GM19452 (cell line): Measurements from ENCODE around the gene COG5.
"Not testable (repeated sequence)": the region's sequence is repeated elsewhere in the genome, so short reads cannot be mapped to it uniquely, and the experiment has no call there.

Experiments
- ATAC-seq: cut with Tn5 transposase; IDR thresholded peaks from one replicate; pipeline ENCODE4 v1.9.1; 2021; ENCODE audit not compliant: unreplicated experiment

Gene COG5

GRCh38 chr7:107286751-107287621 is 276.7 kb downstream of the COG5 start:
- ATAC-seq, result no peak

GRCh38 chr7:107284911-107285479 is 278.7 kb downstream of the COG5 start:
- no peak for ATAC-seq

DNA sequence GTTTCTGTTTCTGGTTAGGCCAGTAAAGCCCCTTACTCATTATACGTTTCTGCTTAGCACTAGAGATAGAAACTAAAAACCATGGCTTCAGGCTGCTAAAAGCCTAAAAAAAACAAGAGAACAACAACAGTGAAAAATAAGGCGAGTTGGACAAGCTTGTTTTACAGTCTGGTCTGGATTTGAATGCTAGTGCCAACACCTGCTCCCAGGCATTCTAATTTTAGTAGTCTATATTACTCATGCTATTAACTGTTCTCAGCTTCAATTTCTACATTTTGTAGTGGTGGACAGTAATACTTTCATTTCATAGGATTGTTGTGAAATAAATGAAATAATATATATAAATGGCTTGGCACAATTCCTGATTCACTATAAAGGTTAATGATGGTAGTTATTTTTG is 286.4 kb downstream of the COG5 start:
- no peak for ATAC-seq

- no peak for ATAC-seq
These were observed 287.4 kb downstream of the COG5 start for GRCh38 chr7:107276220-107276827.

GRCh38 chr7:107274506-107274905 is 289.2 kb downstream of the COG5 start:
- ATAC-seq, result no peak

DNA sequence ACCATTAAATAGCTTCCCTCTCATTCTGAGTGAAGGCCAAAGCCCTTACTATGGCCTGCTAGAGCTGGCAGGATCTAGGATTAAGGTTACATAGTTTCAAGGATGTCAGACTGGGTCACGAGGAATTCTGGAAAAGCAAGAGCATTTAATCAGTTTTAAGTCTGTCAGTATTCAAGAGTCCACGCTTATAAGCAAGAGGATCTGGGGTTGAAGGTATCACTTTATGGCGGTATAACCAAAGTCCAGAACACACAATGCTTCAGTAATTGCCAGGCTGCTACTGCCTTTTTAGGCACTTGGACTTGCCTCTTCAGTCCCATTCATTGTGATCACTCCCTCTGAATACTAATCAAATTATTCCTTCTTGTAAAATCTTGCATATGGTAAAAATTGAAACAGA is 293.9 kb downstream of the COG5 start:
- ATAC-seq, result no peak

DNA sequence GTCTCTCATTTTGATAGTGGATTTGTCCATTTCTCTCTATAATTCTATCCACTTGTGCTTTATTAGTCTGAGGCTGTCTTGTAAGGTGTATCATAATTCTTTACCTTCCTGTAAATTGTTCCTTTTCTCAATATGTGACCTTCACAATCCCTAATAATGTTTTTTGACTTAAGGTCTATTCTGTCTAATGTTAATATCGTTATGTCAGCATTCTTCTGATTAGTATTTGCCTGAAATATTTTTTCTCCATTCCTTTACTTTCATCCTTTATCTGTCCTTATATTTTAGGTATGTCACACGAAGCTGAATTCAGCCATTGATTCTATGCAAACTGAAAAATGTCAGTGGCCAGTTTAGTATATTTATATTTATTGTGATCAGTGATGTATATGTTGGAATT is 295.1 kb downstream of the COG5 start:
- ATAC-seq, result no peak

GRCh38 chr7:107267138-107267537 is 296.6 kb downstream of the COG5 start:
- ATAC-seq, result no peak

DNA sequence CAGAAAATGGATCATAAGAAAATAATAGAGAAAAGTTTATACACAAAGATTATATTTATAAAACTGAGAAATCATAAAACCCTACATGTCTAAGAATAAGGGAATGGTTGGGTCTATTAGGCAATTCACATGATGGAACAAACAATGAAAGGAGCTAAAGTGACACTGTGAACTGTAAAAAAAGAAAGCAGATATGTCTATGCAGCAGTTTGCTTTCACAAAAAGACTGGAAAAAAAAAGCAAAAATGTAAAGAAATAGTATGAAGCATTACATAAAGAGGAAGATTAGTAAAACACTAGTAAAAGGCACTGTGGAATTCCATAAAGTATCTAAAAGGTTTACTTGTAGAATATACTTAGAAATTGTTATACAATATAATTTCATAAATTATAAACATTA is 299.0 kb downstream of the COG5 start:
- ATAC-seq, result no peak

DNA sequence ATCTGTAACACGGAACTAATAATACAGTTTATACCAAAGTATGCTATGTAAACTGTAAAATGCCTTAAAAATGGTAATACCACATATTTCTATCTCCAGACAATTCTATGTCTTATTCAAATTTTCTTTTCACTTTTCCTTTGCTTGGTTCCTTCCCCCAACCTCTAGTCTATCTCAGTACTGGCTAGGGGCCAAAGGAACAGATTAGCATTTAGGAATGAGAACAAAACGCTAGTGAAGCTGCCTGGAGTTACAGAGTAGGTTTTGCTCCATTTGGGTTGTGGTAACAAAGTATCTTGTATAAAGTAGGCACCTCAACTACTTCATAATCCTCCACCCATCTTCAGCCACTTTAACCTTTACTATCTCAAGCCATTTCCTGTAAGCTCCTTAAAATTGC is 300.9 kb downstream of the COG5 start:
- no peak for ATAC-seq

- ATAC-seq, result no peak
These were observed 305.0 kb downstream of the COG5 start for GRCh38 chr7:107258737-107259136.

GRCh38 chr7:107255602-107256001 is 308.1 kb downstream of the COG5 start:
- no peak for ATAC-seq

GRCh38 chr7:107254398-107254985 is 309.2 kb downstream of the COG5 start:
- no peak for ATAC-seq

DNA sequence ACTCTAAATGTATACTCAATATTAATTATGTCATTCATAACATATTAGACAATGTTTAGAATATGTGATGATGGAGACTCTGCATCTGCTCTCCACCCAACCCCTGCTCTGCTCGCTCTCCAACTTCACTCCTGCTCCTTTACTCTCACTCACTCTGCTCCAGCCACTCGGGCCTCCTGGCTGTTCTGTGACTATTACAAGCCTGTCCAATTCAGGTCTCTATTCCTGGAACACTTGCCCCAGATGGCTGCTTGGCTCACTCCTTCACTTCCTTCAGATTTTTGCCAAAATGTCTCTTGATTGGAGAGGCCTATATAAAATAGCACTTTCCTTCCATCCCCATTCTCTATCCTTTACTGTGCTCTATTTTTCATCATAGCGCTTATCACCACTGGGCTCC is 310.1 kb downstream of the COG5 start:
- no peak for ATAC-seq

DNA sequence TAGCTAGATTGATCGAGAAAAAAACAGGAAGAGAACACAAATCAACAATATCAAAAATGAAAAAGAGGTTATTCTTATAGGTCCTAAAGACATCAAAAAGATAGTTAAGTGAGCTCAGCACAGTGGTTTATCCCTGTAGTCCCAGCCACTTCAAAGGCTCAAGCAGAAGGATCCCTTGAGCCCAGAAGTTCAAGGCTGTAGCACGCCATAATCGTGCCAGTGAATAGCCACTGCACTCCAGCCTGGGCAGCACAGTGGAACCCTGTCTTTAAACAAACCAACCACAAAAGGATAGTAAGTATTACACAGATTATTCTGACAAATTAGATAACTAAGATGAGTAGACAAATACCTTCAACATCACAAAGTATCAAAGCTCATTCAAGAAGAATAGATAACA is 311.8 kb downstream of the COG5 start:
- no peak for ATAC-seq

DNA sequence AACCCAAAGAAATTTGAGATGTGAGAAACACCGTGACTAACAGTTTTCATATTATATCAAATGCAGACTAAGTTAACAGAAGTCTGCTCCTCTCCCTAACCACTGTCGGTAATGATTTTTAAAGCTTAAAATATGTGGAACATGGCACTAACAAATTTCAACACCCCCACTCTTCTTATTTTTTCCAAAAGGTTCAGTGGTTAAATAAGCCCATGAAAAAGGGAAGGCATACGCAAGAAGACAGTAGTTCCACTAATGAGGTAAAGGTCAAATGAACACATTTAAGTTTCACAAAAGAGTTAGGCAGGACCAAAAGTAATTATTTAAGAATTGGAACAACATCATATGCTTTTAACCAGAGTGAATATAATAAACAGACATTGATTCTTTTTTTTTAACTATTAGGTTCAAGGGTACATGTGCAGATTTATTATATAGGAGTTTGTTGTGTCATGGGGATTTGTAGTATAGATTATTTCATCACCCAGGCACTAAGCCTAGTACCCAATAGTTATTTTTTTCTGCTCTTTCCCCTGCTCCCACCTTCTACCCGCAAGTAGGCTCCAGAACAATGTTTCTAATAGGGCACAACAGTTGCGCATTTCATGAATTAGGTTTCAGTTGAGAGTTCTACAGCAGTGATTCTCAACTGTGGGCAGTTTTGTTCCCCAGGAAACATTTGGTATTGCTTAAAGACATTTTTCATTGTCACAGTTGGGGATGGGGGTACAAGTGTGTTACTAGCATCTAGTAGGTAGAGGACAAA is 315.0 kb downstream of the COG5 start:
- ATAC-seq, result no peak

DNA sequence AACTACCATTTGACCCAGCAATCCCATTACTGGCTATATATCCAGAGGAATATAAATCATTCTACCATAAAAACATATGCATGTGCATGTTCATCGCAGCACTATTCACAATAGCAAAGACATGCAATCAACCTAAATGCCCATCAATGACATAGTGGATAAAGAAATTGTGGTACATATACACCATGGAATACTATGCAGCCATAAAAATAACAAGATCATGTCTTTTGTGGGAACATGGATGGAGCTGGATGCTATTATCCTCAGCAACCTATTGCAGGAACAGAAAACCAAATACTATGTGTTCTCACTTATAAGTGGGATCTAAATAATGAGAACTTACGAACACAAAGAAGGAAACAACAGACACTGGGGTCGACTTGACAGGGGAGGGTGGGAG is 316.9 kb downstream of the COG5 start:
- ATAC-seq, result not testable (repeated sequence)

- ATAC-seq, result no peak
These were observed 319.1 kb downstream of the COG5 start for GRCh38 chr7:107244613-107245012.

GRCh38 chr7:107242267-107242666 is 321.5 kb downstream of the COG5 start:
- ATAC-seq, result no peak

- no peak for ATAC-seq
These were observed 326.3 kb downstream of the COG5 start for GRCh38 chr7:107237451-107237850.

GRCh38 chr7:107236862-107237261 is 326.9 kb downstream of the COG5 start:
- no peak for ATAC-seq
